Parathyroid adenoma (tissue), 2 donors: ENCODE data around the gene ZBTB9.

Source experiments
- H2AFZ ChIP-seq: fragments of 300-600 bp; sonication (generic); one replicate; pipeline ENCODE4 v1.7.0; 2017; ENCODE audit warnings: antibody characterized with exemption, mild to moderate bottlenecking
- H3K27ac ChIP-seq: fragments of 300-600 bp; sonication (generic); one replicate; pipeline ENCODE4 v1.7.0; 2017
- H3K27me3 ChIP-seq: fragments of 300-600 bp; sonication (generic); one replicate; pipeline ENCODE4 v1.7.0; 2017; ENCODE audit warnings: low read length; ENCODE audit not compliant: control insufficient read depth, insufficient read depth
- H3K36me3 ChIP-seq: fragments of 300-600 bp; sonication (generic); one replicate; pipeline ENCODE4 v1.7.0; 2017; ENCODE audit warnings: low read length; ENCODE audit not compliant: control insufficient read depth, insufficient read depth
- H3K4me1 ChIP-seq: fragments of 300-600 bp; sonication (generic); one replicate; pipeline ENCODE4 v1.7.0; 2017; ENCODE audit warnings: control low read depth
- H3K4me2 ChIP-seq: fragments of 300-600 bp; sonication (generic); one replicate; pipeline ENCODE4 v1.7.0; 2017; ENCODE audit warnings: low read length
- H3K4me3 ChIP-seq: fragments of 300-600 bp; sonication (generic); one replicate; pipeline ENCODE4 v1.7.0; 2017; ENCODE audit warnings: low read depth, low read length
- H3K79me2 ChIP-seq: fragments of 300-600 bp; sonication (generic); one replicate; pipeline ENCODE4 v1.7.0; 2017; ENCODE audit warnings: control low read depth
- H3K9ac ChIP-seq: fragments of 300-600 bp; sonication (generic); one replicate; pipeline ENCODE4 v1.7.0; 2017; ENCODE audit warnings: mild to moderate bottlenecking
- H3K9me3 ChIP-seq: fragments of 300-600 bp; sonication (generic); one replicate; pipeline ENCODE4 v1.7.0; 2017; ENCODE audit warnings: low read length; ENCODE audit not compliant: control insufficient read depth
- TF ChIP-seq, protein P1 (sequence below): fragments of 300-600 bp; sonication (generic); IDR thresholded peaks from one replicate; pipeline ENCODE4 v1.7.0; 2017; ENCODE audit warnings: antibody characterized with exemption, mild to moderate bottlenecking
- donor health status: primary hyperparathyroidism.

The ZBTB9 gene

DNA sequence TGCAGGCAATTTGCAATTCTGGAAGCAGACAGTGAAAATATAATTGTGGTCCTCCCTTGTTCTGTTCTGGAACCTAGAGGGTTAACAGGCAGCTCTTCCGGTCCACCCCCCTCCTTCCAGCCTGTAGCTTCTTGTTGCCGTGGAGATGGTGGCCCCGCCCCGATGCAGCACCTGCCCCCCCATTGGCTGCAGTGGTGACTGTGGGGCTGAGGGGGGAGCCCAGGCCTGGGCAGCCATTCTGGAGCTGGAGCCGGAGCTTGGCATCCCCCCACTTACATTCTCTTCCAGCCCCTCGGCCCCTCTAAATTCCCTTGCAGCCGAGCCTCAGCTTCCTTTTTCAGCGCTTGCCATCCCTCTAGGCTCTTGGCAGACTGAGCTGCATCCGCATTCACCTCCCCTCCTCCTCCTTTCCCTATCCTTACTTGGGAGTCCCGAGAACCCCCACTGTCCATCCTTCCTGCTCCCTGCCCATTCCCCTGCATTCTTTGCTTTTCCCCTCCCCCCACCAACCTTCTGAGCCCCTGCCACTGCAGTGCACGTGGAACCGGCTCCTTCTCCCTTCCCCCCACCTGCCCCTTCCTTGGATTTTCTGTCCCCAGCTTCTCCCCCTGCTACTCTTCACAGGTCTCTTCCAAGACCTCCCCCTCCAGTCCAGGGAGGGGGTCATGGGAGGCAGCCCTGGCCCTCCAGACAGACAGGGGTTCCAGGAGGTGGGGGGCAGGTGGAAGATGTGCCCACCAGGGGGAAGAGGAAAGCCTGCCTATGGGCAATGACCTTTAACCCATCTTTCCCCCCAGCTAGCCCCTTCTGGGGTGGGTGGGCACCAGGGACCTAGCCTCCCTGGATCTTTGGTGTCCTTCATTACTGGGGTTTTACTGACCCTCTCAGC is 23.1 kb upstream of the ZBTB9 start:
- TF ChIP-seq, protein P1, sequence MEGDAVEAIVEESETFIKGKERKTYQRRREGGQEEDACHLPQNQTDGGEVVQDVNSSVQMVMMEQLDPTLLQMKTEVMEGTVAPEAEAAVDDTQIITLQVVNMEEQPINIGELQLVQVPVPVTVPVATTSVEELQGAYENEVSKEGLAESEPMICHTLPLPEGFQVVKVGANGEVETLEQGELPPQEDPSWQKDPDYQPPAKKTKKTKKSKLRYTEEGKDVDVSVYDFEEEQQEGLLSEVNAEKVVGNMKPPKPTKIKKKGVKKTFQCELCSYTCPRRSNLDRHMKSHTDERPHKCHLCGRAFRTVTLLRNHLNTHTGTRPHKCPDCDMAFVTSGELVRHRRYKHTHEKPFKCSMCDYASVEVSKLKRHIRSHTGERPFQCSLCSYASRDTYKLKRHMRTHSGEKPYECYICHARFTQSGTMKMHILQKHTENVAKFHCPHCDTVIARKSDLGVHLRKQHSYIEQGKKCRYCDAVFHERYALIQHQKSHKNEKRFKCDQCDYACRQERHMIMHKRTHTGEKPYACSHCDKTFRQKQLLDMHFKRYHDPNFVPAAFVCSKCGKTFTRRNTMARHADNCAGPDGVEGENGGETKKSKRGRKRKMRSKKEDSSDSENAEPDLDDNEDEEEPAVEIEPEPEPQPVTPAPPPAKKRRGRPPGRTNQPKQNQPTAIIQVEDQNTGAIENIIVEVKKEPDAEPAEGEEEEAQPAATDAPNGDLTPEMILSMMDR = no peak
- Histone ChIP-seq H3K4me2 (no peak overlapping the region), H3K79me2 (peaks cover 5% of the 10 kb centered on the region), H3K36me3 (no peaks in the 10 kb centered on the region), H3K27ac (no peak overlapping the region), H3K4me1 (peaks cover 11% of the 10 kb centered on the region), H3K27me3 (no peaks in the 10 kb centered on the region), H3K9me3 (no peaks in the 10 kb centered on the region), H2AFZ (no peak overlapping the region), H3K9ac (no peak overlapping the region), H3K4me3 (no peak overlapping the region)

DNA sequence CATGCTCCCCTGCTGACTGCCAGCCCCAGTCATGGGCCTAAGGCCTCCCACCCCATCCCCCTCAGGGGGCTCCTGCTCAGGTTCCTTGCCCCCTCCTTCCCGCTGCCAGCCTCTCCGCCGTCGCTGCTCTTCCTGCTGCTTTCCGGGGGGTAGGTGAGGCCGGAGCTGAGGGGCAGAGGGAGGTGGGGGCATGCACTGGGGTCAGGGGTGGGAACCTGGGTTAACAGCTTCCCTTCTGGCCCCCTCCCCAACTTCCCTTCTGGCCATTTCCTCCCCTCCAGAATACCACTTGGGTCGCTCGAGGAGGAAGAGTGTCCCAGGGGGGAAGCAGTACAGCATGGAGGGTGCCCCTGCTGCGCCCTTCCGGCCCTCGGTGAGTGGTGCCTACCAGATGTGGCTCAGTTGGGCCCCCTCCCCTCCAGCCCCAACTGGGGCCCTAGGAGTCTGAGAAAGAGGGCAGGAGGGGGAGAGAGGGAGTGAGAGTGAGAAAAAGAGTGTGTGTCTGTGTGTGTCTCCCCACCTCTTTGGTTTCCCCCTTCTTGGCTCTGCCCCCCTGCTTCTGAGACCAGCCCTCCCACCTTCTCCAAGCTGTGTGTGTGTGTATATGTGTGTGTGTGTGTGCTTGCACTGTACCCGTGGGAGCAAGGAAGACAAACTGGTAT is 22.4 kb upstream of the ZBTB9 start:
- Histone ChIP-seq H3K27ac (no peak overlapping the region), H2AFZ (no peak overlapping the region), H3K9ac (no peak overlapping the region), H3K4me3 (no peak overlapping the region), H3K4me1 (peaks cover 10% of the 10 kb centered on the region), H3K9me3 (no peaks in the 10 kb centered on the region), H3K27me3 (no peaks in the 10 kb centered on the region), H3K36me3 (no peaks in the 10 kb centered on the region), H3K79me2 (peaks cover 5% of the 10 kb centered on the region), H3K4me2 (no peak overlapping the region)
- TF ChIP-seq, protein P1 = no peak

DNA sequence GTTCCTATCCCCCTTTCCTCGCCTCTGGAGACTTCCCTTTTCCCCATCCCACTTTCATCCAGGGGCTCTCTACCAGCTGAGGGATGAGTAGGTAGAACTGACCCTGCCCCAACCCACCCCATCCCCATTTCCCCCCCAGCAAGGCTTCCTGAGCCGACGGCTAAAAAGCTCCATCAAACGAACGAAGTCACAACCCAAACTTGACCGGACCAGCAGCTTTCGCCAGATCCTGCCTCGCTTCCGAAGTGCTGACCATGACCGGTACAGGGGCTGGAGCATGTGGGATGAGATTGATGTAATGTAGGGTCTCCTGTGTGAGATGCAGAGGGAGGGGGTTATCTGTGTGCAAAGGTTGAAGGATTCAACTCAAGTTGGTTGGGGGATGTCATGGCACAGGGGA is 21.8 kb upstream of the ZBTB9 start:
- Histone ChIP-seq H3K4me3 (no peak overlapping the region), H3K27me3 (no peaks in the 10 kb centered on the region), H2AFZ (no peak overlapping the region), H3K79me2 (no peaks in the 10 kb centered on the region), H3K9ac (no peak overlapping the region), H3K27ac (no peak overlapping the region), H3K36me3 (no peaks in the 10 kb centered on the region), H3K9me3 (no peaks in the 10 kb centered on the region), H3K4me2 (no peak overlapping the region), H3K4me1 (peaks cover 6% of the 10 kb centered on the region)
- TF ChIP-seq, protein P1 = no peak

DNA sequence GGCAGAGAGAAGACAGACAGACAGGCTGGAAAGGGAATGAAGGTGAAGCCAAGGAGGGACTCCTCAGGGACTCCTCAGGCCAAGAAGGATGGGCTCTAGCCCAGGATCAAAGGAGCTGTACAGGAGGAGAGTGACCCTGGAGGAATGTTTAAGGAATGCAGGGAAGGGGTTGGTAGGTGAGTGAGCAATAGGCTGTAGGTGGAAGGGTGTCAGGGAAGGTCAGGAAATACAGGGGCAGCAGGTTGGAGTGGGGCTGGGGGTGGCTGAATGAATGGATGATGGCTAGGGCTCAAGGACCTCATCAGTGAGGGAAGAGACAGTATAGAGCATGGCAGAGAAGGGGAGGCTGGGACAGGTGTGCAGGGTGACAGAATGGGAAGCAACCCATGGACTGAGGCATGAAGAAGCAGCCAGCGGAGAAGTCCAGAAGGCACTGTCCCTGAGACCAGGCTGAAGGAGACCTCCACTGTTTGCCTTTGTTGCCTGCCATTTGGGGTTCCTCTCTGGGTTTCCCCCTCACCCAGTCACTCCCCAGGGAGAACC is 21.3 kb upstream of the ZBTB9 start:
- no peaks in the 10 kb centered on the region for H3K9me3 ChIP-seq
- TF ChIP-seq, protein P1 = no peak
- no peak overlapping the region for H3K9ac ChIP-seq
- H3K4me2 ChIP-seq = no peak overlapping the region
- no peak overlapping the region for H2AFZ ChIP-seq
- no peak overlapping the region for H3K27ac ChIP-seq
- no peaks in the 10 kb centered on the region for H3K79me2 ChIP-seq
- no peaks in the 10 kb centered on the region for H3K27me3 ChIP-seq
- no peaks in the 10 kb centered on the region for H3K36me3 ChIP-seq
- H3K4me3 ChIP-seq = no peak overlapping the region
- H3K4me1 ChIP-seq = peaks cover 6% of the 10 kb centered on the region
